ENCODE results near the gene ISLR2. TPM values are rescaled to one million over a fixed set of nuclear protein-coding genes. Genes with fewer than 3 reads are reported as not detected.
"Not testable (repeated sequence)": the region's sequence is repeated elsewhere in the genome, so short reads cannot be mapped to it uniquely, and the experiment has no call there.

The ISLR2 gene, protein sequence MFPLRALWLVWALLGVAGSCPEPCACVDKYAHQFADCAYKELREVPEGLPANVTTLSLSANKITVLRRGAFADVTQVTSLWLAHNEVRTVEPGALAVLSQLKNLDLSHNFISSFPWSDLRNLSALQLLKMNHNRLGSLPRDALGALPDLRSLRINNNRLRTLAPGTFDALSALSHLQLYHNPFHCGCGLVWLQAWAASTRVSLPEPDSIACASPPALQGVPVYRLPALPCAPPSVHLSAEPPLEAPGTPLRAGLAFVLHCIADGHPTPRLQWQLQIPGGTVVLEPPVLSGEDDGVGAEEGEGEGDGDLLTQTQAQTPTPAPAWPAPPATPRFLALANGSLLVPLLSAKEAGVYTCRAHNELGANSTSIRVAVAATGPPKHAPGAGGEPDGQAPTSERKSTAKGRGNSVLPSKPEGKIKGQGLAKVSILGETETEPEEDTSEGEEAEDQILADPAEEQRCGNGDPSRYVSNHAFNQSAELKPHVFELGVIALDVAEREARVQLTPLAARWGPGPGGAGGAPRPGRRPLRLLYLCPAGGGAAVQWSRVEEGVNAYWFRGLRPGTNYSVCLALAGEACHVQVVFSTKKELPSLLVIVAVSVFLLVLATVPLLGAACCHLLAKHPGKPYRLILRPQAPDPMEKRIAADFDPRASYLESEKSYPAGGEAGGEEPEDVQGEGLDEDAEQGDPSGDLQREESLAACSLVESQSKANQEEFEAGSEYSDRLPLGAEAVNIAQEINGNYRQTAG
- total RNA-seq, result 1.0 and 1.2 TPM in 2 replicates

GRCh38 chr15:74130155-74130848 is at the start of gene ISLR2:
Gene ISLR2, plus strand, starts transcription at chr15:74130586. Its CDS starts 2,169 bp downstream, at chr15:74132755.
- H3K4me3 ChIP-seq (ENCODE audit: low read depth, low read length), result no peak within 1 kb of the TSS
- TF ChIP-seq, protein P1, sequence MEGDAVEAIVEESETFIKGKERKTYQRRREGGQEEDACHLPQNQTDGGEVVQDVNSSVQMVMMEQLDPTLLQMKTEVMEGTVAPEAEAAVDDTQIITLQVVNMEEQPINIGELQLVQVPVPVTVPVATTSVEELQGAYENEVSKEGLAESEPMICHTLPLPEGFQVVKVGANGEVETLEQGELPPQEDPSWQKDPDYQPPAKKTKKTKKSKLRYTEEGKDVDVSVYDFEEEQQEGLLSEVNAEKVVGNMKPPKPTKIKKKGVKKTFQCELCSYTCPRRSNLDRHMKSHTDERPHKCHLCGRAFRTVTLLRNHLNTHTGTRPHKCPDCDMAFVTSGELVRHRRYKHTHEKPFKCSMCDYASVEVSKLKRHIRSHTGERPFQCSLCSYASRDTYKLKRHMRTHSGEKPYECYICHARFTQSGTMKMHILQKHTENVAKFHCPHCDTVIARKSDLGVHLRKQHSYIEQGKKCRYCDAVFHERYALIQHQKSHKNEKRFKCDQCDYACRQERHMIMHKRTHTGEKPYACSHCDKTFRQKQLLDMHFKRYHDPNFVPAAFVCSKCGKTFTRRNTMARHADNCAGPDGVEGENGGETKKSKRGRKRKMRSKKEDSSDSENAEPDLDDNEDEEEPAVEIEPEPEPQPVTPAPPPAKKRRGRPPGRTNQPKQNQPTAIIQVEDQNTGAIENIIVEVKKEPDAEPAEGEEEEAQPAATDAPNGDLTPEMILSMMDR (IDR thresholded peaks at IDR 0.05; ENCODE audit: insufficient read depth, low read length, poor library complexity, severe bottlenecking), result no peak
- peaks cover 88% of the 10 kb centered on the region for H3K27me3 ChIP-seq (ENCODE audit: control insufficient read depth, insufficient read depth, low read length)
- DNase-seq (ENCODE audit: low read depth), result no peak
- H3K36me3 ChIP-seq (ENCODE audit: control insufficient read depth, insufficient read depth, low read length), result no peaks in the 10 kb centered on the region

GRCh38 chr15:74082450-74082849 is 47.9 kb upstream of the ISLR2 start, which contains the start of gene GOLGA6A:
Gene GOLGA6A, minus strand, starts transcription at chr15:74082550. Its CDS starts 41 bp downstream, at chr15:74082509.
- DNase-seq (ENCODE audit: low read depth), result not testable (repeated sequence)

GRCh38 chr15:74094567-74094966 is 35.8 kb upstream of the ISLR2 start:
- H3K36me3 ChIP-seq (ENCODE audit: control insufficient read depth, insufficient read depth, low read length); DNase-seq (ENCODE audit: low read depth); H3K27me3 ChIP-seq (ENCODE audit: control insufficient read depth, insufficient read depth, low read length); H3K4me3 ChIP-seq (ENCODE audit: low read depth, low read length): not testable (repeated sequence)

More at GRCh38 chr15:74082450-74082849, 47.9 kb upstream of the ISLR2 start, which contains the start of gene GOLGA6A:
- not testable (repeated sequence) for H3K27me3 ChIP-seq (ENCODE audit: control insufficient read depth, insufficient read depth, low read length); H3K36me3 ChIP-seq (ENCODE audit: control insufficient read depth, insufficient read depth, low read length); H3K4me3 ChIP-seq (ENCODE audit: low read depth, low read length)

DNA sequence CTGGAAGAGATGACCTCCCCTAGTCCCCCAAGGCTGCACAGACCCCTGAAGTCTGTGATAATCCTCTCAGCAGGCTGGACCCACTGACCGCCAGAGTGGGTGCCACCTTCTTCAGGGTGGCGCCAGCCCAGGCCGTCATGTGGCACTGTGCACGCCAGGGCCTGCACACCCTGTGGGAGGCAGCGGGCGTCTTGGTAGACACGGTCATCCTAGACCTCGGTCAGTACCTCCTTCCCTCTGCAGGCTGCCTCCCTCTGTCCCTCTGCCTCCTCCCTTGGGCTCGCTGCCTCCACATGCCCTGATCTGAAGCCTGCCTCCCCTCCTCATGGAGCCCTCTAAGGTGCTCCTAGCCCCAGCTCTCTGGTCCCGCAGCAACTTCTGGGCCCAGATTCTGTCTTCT is 34.8 kb upstream of the ISLR2 start:
- not testable (repeated sequence) for H3K4me3 ChIP-seq (ENCODE audit: low read depth, low read length); H3K36me3 ChIP-seq (ENCODE audit: control insufficient read depth, insufficient read depth, low read length); H3K27me3 ChIP-seq (ENCODE audit: control insufficient read depth, insufficient read depth, low read length); DNase-seq (ENCODE audit: low read depth)

DNA sequence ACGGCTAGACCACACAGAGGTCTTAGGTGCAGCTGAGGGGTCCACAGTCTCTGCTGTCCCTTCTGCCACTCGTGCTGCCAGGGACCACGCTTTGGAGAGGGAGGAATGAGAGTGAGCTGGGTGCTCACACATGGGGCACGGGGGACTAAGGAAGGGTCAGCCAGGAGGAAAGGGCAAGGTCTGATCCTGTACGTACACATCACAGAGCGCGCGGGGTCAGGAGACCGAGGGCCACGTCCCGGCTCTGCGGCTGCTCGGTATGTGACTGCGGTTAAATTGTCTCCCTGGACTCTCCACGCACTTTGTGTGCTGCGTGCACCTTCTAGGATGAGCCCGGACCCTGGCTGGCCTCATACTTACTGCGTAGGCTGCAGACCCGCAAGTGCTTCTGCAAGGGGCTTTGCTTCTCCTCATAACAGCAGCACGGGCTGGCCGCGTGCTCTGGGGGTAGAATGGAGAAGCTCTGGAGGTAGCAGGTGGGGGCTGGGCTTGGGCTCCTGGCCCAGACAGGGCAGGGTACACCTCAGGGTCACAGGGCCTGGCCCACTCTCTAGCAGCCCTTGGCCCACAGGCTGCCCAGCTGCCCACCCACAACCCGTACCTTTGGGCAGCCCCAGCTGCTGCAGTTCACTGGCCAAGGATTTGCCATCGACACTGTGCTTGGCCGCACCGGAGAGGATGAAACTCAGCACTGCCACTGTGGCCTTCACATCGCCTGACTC is 33.5 kb upstream of the ISLR2 start:
- H3K27me3 ChIP-seq (ENCODE audit: control insufficient read depth, insufficient read depth, low read length); DNase-seq (ENCODE audit: low read depth); H3K4me3 ChIP-seq (ENCODE audit: low read depth, low read length); H3K36me3 ChIP-seq (ENCODE audit: control insufficient read depth, insufficient read depth, low read length): not testable (repeated sequence)

DNA sequence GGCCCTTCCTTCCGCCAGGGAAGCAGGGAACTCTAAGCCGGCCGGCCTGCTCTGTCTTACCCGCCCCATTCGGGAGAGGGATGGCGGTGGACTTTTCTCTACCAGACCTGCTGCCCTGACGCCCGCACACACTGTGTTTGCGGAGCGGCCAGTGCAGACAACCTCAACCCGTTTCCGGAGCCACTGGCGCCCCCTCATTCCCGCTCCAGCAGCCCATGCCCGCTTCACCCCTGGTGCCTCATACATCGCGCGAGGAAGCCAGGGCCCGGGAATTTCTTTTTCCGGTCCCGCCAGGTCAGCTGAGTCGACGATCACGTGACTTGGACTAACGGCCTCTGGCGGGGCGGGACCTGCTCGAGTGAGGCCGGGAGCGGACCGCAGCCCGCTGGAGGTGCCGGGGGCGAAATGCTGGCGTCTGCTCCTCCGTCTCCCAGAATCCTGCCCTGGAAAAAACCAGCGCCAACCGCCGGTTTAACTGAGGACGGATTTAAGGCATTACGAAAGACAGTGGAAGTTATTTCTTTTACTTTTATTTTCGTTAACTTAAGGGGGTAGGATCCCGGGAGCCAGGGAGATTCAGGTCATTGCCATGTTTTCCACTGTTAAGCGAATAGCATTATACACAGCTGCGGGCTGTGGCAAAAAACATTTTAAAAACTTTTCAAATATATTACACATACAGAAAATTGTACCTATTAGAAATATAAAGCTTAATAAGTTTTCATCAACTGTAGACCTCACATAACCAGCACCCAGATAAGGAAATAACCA is 30.2 kb upstream of the ISLR2 start:
- not testable (repeated sequence) for H3K36me3 ChIP-seq (ENCODE audit: control insufficient read depth, insufficient read depth, low read length); H3K27me3 ChIP-seq (ENCODE audit: control insufficient read depth, insufficient read depth, low read length)
- H3K4me3 ChIP-seq (ENCODE audit: low read depth, low read length), result peak overlapping the region; percentile 35
- DNase-seq (ENCODE audit: low read depth), result peak; percentile 47

DNA sequence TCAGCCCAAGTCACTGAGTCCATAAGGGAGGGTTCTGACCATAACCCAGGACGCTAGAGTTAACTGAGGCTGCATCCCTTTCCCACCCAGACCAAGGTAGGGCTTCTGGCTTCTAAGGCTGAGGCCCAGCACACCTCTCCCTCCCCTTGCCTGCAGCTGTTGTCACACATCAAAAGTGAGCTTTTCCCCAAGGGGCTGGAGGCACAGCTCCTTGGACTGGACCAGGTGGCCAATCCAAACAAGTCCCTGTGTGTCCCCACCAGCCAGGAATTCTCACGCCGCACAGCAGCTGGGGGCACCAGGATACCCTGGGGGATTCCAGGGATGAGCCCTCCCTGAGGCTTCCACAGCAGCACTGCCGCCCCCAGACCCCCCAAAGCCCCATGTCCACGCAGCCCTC is 22.3 kb upstream of the ISLR2 start:
- TF ChIP-seq, protein P1 (IDR thresholded peaks at IDR 0.05; ENCODE audit: insufficient read depth, low read length, poor library complexity, severe bottlenecking), result no peak
- no peak for DNase-seq (ENCODE audit: low read depth)
- Histone ChIP-seq H3K36me3 (ENCODE audit: control insufficient read depth, insufficient read depth, low read length) (no peaks in the 10 kb centered on the region), H3K27me3 (ENCODE audit: control insufficient read depth, insufficient read depth, low read length) (no peaks in the 10 kb centered on the region), H3K4me3 (ENCODE audit: low read depth, low read length) (no peak overlapping the region)
